HG02938 (cell line): ENCODE data around the gene EFNA5.
A peak's percentile ranks its signal among the peaks of the same experiment; 100 is the strongest.

Source experiments
- ATAC-seq: cut with Tn5 transposase; IDR thresholded peaks from one replicate; pipeline ENCODE4 v1.9.1; 2021; ENCODE audit warnings: mild to moderate bottlenecking, moderate library complexity; ENCODE audit not compliant: unreplicated experiment

Gene EFNA5

DNA sequence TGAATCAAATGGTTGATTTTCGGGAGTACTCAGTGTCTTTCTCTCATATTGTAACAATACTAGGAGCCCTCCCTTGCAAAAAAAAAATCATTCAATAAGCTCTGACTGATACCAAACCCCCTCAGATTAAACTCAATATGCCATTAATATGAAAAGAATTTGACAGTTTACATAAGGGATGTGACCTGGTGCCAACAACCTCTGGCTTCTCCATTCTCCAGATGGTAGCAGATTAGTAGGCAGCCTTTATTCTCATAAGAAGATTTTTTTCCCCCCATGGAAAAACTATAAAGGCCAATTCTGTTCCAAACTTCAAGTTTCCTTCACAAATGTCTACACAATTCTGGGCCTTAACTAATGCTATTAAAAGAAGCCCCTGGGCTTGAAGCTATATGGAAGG, 96.5 kb downstream of the EFNA5 start:
- no peak for ATAC-seq

GRCh38 chr5:107572715-107573368, 97.9 kb downstream of the EFNA5 start:
- no peak for ATAC-seq

- ATAC-seq = peak; percentile 51
Measured at GRCh38 chr5:107571621-107572536, 98.9 kb downstream of the EFNA5 start.

DNA sequence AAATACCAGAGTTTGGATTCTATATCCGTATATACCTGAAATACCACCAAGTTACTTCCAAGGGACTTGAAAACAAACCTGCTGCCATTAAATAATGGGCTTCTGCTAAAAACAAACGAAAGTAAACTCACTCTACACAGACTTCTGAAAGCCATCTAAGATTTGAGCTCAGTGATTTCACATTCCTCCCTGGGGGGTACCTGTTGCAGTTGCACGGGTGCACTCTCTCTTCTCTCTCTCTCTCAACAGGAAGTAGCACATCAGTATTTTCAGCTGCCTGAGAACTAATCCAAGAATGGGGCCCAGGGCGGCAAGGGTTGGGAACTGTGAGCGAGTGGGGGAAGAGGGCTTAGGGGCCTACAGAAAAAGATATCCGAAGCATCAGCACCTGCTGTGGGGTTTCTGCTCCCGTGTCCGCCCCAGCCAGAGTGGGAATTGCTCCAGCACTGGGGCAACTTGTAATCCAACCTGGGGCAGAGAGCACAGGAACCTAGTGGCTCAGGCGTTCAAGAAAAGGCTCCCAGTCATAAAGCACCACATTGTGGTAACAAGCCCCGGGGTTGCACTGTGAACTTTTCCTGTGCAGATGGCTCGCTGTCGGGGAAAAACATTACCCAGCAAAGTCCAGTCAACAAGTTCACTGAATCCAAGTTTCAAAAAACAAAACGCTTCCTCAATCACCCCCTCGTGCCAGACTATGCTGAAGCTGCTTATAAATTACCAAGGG, 99.8 kb downstream of the EFNA5 start:
- peak; percentile 85 for ATAC-seq

DNA sequence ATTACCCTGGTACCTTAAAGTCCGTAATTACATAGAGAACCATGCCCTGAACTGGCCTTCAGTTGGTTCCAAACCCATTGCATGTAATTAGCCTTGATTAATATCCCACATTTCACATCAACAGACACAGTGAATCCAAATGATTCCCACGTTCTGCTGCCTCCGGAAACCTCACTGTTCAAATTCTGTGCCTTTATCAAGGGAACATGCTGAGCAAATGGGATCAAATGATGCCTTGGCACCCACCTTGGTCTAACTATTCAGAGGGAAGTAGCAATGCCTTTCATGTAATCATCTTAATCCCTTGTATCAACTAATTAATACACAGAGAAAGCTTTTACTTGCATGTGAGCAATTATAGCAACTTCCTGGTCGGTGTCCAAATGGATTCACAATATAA, 100.6 kb downstream of the EFNA5 start:
- ATAC-seq = no peak

GRCh38 chr5:107567901-107568671, 102.7 kb downstream of the EFNA5 start:
- no peak for ATAC-seq

DNA sequence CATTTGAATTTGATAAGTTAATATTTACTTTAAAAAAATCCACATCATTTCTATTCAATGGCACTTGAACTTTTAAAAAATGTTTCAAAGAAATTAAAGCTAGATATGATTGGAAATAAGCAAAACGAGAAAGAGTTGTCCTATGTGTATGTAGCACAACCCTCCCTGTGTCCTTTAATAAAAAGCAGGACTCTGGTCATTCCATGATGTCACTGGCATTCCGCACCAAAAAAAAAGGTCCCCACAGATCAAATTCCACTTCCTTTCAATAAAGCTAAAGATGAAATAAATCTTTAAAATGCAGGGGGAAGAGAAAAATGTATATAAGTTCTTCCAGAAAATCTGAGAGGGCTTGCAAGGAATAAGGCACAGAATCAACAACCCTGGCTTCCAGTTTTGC, 103.8 kb downstream of the EFNA5 start:
- ATAC-seq = no peak

GRCh38 chr5:107565791-107566767, 104.7 kb downstream of the EFNA5 start:
- no peak for ATAC-seq

- ATAC-seq = no peak
Measured at GRCh38 chr5:107564931-107565372, 105.8 kb downstream of the EFNA5 start.

- ATAC-seq = no peak
Measured at GRCh38 chr5:107563959-107564544, 106.7 kb downstream of the EFNA5 start.

GRCh38 chr5:107560377-107560776, 110.4 kb downstream of the EFNA5 start:
- ATAC-seq = no peak

GRCh38 chr5:107558823-107559375, 111.8 kb downstream of the EFNA5 start:
- no peak for ATAC-seq

DNA sequence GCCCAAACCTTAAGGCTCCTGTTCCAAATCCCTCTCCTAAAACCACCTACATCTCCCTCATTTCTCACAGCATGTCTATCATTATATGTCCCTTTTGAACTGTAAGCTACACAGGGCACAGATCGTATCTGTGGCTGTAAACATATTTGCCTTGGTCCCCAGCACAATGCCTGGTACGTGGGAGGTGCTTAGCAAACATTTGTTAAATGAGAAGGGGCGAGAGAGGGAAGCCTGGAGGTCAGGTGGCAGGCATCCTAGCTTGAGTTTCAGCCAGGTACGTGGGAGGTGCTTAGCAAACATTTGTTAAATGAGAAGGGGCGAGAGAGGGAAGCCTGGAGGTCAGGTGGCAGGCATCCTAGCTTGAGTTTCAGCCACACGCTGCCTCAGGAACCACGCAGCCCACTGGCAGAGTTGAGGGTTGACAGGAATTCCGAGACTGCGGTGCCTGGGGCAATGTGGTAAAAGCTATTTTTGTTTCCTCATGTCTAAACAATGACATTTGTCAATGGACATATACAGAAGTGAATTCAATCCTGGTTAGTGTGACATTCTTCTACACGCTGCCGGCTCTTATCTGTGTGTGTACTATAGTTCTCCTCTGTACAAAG, 113.6 kb downstream of the EFNA5 start:
- ATAC-seq = no peak

DNA sequence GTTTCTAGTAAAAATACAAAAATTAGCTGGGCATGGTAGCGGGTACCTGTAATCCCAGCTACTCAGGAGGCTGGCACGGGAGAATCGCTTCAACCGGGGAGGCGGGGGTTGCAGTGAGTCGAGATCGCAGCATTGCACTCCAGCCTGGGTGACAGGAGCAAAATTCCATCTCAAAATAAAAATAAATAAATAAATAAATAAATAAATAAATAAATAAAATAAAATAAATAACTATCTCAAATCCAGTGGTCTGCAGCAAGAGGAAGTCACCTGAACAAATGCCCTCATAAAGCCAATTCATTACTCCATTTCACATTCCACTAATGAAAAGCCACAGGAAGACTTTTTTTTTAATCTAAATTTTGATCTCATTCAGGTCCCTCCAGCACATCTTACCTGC, 114.2 kb downstream of the EFNA5 start:
- ATAC-seq = no peak

GRCh38 chr5:107555425-107556090, 115.2 kb downstream of the EFNA5 start:
- no peak for ATAC-seq

GRCh38 chr5:107554776-107555424, 115.8 kb downstream of the EFNA5 start:
- no peak for ATAC-seq

DNA sequence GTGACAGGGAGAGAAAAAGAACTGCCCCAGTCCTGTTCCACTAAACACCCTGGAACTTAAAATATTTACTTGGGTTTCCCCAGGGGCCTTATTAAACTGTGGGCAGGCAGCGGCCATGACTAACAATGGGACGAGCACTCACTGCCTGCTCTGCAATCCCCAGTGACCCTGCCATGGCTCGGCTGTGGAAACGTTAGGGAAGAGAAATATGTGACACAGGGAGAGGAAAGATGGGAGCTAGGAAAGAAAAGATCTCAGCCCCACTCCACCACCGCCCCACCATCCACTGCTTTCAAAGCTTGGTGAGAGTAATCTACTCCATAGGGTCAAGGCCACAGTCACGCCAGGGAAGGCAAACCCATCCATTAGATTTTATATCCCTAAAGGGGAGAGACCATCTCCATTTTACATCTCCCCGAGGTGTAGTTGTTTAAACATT, 117.6 kb downstream of the EFNA5 start:
- ATAC-seq = no peak
